Measurements from ENCODE around the gene ZNF274. TPM values are rescaled to one million over a fixed set of nuclear protein-coding genes. Genes with fewer than 3 reads are reported as not detected.

Gene ZNF274
- polyA plus RNA-seq, 4 donors, result 18.1 to 22.7 (median 19.1) TPM

Other genes starting within 250 kb of the ZNF274 start
- 10 to 100 TPM; 19.0 to 21.9 (median 19.5) TPM for gene ZNF418, start 247.7 kb upstream of the ZNF274 start, polyA plus RNA-seq (ENCODE audit: insufficient read length in 4 of 4)
- gene ZNF256, start 235.4 kb upstream of the ZNF274 start, polyA plus RNA-seq (ENCODE audit: insufficient read length in 4 of 4), result 10 to 100 TPM in 1 of 4 donors, 1 to 10 TPM in 3; 8.1 to 10.3 (median 9.1) TPM
- gene C19orf18, start 208.5 kb upstream of the ZNF274 start, polyA plus RNA-seq (ENCODE audit: insufficient read length in 4 of 4), result 1 to 10 TPM; 1.4 to 3.5 (median 1.7) TPM
- 10 to 100 TPM; 30.7 to 33.9 (median 32.3) TPM for gene ZNF606, start 180.2 kb upstream of the ZNF274 start, polyA plus RNA-seq (ENCODE audit: insufficient read length in 4 of 4)
- gene ZSCAN1, start 149.0 kb upstream of the ZNF274 start, polyA plus RNA-seq (ENCODE audit: insufficient read length in 4 of 4), result 1 to 10 TPM; 2.0 to 5.7 (median 3.9) TPM
- 10 to 100 TPM; 18.6 to 23.1 (median 22.2) TPM for gene ZNF135, start 123.8 kb upstream of the ZNF274 start, polyA plus RNA-seq (ENCODE audit: insufficient read length in 4 of 4)
- gene ZSCAN18, start 84.8 kb upstream of the ZNF274 start, polyA plus RNA-seq (ENCODE audit: insufficient read length in 4 of 4), result 100 to 1,000 TPM in 1 of 4 donors, 10 to 100 TPM in 3; 85.2 to 114 (median 86.2) TPM
- 10 to 100 TPM; 18.8 to 26.1 (median 24.1) TPM for gene ZNF329, start 32.3 kb upstream of the ZNF274 start, polyA plus RNA-seq (ENCODE audit: insufficient read length in 4 of 4)
- gene ZNF544, start 45.9 kb downstream of the ZNF274 start, polyA plus RNA-seq (ENCODE audit: insufficient read length in 4 of 4), result 10 to 100 TPM; 29.7 to 37.0 (median 33.2) TPM
- gene ZNF8, start 95.9 kb downstream of the ZNF274 start, polyA plus RNA-seq (ENCODE audit: insufficient read length in 4 of 4), result 1 to 10 TPM; 6.4 to 7.5 (median 7.0) TPM
- 10 to 100 TPM; 46.2 to 51.0 (median 49.4) TPM for gene ERVK3-1, start 122.3 kb downstream of the ZNF274 start, polyA plus RNA-seq (ENCODE audit: insufficient read length in 4 of 4)
- 1 to 10 TPM; 3.4 to 3.8 (median 3.5) TPM for gene ZSCAN22, start 143.9 kb downstream of the ZNF274 start, polyA plus RNA-seq (ENCODE audit: insufficient read length in 4 of 4)
- gene A1BG, start 170.4 kb downstream of the ZNF274 start, polyA plus RNA-seq (ENCODE audit: insufficient read length in 4 of 4), result 1 to 10 TPM in 1 of 4 donors, under 1 TPM in 3; 0.39 to 2.7 (median 0.93) TPM
- gene ZNF497, start 179.7 kb downstream of the ZNF274 start, polyA plus RNA-seq (ENCODE audit: insufficient read length in 4 of 4), result 1 to 10 TPM; 3.3 to 5.7 (median 3.9) TPM
- 1 to 10 TPM; 2.1 to 5.3 (median 2.8) TPM for gene ZNF837, start 198.0 kb downstream of the ZNF274 start, polyA plus RNA-seq (ENCODE audit: insufficient read length in 4 of 4)
- gene RPS5, start 204.2 kb downstream of the ZNF274 start, polyA plus RNA-seq (ENCODE audit: insufficient read length in 4 of 4), result 1,000 to 10,000 TPM in 1 of 4 donors, 100 to 1,000 TPM in 3; 816 to 1,178 (median 906) TPM
- under 1 TPM in 1 of 4 donors, not detected in 3; 0.10 TPM for gene RNF225, start 212.6 kb downstream of the ZNF274 start, polyA plus RNA-seq (ENCODE audit: insufficient read length in 4 of 4)
- 10 to 100 TPM; 12.3 to 14.6 (median 13.6) TPM for gene ZNF584, start 225.6 kb downstream of the ZNF274 start, polyA plus RNA-seq (ENCODE audit: insufficient read length in 4 of 4)

All from right renal pelvis (tissue), 4 donors.